Rectal smooth muscle tissue (tissue), 1 donor: ENCODE measurements around the gene VMO1.

ENCODE experiments used
- H3K27ac ChIP-seq: one replicate; pipeline ENCODE4 v1.7.0; 2013; ENCODE audit warnings: low read depth, low read length, inconsistent platforms
- H3K27me3 ChIP-seq: one replicate; pipeline ENCODE4 v1.7.0; 2013; ENCODE audit warnings: low read length; ENCODE audit not compliant: control insufficient read depth, insufficient read depth
- H3K36me3 ChIP-seq: one replicate; pipeline ENCODE4 v1.7.0; 2013; ENCODE audit warnings: low read length; ENCODE audit not compliant: control insufficient read depth, insufficient read depth
- H3K4me1 ChIP-seq: one replicate; pipeline ENCODE4 v1.7.0; 2013; ENCODE audit warnings: low read length; ENCODE audit not compliant: control insufficient read depth, insufficient read depth
- H3K4me3 ChIP-seq: one replicate; pipeline ENCODE4 v1.7.0; 2013; ENCODE audit warnings: low read length
- H3K9ac ChIP-seq: one replicate; pipeline ENCODE4 v1.7.0; 2013; ENCODE audit warnings: low read length

The VMO1 gene

DNA sequence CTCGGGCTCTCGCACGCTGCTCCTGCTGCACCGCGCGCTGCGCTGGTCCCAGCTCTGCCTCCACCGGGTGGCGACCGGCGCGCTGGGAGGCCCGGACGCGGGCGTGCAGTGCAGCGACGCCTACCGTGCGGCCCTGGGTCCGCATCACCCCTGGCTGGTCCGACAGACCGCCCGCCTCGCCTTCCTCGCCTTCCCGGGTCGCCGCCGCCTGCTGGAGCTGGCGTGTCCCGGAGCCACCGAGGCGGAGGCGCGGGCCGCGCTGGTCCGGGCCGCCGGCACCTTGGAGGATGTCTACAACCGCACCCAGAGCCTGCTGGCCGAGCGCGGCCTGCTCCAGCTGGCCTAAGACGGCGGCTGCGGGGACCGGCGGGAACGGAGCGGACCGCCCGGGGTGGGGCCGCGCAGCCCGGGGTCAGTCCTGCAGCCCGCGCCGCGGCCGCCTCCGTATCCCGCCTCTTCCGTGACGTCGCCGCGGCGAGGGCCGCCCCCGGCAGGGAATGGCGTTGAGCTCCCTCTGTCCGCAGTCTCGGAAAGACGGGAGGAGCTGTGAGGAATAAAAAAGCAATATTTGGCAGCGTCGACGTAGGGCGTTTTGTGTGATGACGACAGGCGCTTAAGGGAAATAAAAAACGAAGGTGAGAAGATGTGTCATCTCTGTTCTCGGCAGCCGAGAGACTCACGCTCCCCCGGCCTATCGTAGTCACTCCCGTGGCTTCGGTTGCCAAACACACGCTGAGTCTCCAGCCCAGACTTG, 4.0 kb upstream of the VMO1 start:
- no peaks in the 10 kb centered on the region for H3K4me1 ChIP-seq
- H3K36me3 ChIP-seq, result no peaks in the 10 kb centered on the region

DNA sequence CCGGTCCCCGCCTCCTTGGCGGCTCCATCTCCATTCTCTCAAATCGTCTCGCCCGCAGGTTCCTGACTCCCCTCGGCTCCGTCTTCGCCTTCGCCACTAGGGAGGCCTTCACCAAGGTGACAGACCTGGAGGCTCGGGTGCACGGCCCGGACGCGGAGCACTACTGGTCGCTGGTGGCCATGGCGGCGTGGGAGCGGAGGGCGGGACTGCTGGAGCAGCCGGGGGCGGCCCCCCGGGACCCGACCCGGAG, 3.5 kb upstream of the VMO1 start:
- Histone ChIP-seq H3K4me1 (no peaks in the 10 kb centered on the region), H3K27me3 (no peaks in the 10 kb centered on the region), H3K27ac (peak overlapping the region; percentile 89), H3K4me3 (peak overlapping the region; percentile 80), H3K9ac (peak overlapping the region; percentile 56), H3K36me3 (no peaks in the 10 kb centered on the region)

More for the DNA sequence above, 4.0 kb upstream of the VMO1 start:
- H3K9ac ChIP-seq, result peak overlapping the region; percentile 56
- H3K27me3 ChIP-seq, result no peaks in the 10 kb centered on the region
- H3K4me3 ChIP-seq, result peak overlapping the region; percentile 80
- peak overlapping the region; percentile 89 for H3K27ac ChIP-seq

DNA sequence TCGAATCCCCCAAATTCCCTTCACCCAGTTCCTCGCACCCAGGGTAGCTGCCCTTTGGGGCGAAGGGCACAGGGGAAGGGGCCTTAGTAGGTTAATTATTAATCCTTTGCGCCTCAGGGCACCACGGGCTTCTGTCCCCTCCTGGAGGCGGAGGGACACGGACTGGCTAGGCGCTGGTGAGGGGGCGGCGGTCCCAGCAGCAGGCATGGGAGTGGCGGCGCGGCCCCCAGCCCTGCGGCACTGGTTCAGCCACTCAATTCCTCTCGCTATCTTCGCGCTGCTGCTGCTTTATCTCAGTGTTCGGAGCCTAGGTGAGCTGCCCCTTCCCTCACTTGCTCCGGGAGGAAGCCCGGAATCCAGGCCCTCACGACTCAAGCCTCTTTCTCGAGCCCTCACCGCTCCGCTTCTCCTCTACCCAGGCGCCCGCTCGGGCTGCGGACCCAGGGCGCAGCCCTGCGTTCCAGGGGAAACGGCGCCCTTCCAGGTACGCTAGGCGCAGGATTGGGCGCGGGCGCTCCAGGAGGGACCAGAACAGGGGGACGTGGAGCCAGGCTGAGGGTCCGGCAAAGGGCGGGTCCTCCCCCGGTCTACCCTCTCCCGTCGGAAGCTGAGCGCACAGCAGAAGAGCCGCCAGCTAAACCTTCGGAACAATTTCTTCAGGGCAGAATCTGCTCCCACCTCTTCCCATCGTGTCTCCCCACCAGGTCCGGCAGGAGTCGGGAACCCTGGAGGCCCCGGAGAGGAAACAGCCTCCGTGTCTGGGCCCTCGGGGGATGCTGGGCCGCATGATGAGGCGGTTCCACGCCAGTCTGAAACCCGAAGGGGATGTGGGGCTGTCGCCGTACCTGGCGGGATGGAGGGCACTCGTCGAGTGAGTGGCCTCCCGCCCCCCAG, 2.9 kb upstream of the VMO1 start, which contains the start of gene GLTPD2:
Gene GLTPD2 (plus strand): TSS at position 158 of the 894 bp plus-strand sequence. CDS start 48 bp downstream, at position 206.
- no peaks in the 10 kb centered on the region for H3K4me1 ChIP-seq
- H3K9ac ChIP-seq, result peak within 1 kb of the TSS; percentile 56
- H3K36me3 ChIP-seq, result no peaks in the 10 kb centered on the region
- H3K27me3 ChIP-seq, result no peaks in the 10 kb centered on the region
- H3K4me3 ChIP-seq, result peak within 1 kb of the TSS; percentile 80
- H3K27ac ChIP-seq, result peak within 1 kb of the TSS; percentile 89

- H3K9ac ChIP-seq, result no peak overlapping the region
- no peaks in the 10 kb centered on the region for H3K27me3 ChIP-seq
- H3K4me1 ChIP-seq, result no peaks in the 10 kb centered on the region
- H3K36me3 ChIP-seq, result no peaks in the 10 kb centered on the region
- no peak overlapping the region for H3K27ac ChIP-seq
- H3K4me3 ChIP-seq, result peak overlapping the region; percentile 80
These were observed 2.1 kb upstream of the VMO1 start for GRCh38 chr17:4788159-4788806.

- Histone ChIP-seq H3K9ac (no peak overlapping the region), H3K36me3 (no peaks in the 10 kb centered on the region), H3K4me3 (peak overlapping the region; percentile 55), H3K27me3 (peaks cover 8% of the 10 kb centered on the region), H3K27ac (no peak overlapping the region), H3K4me1 (no peaks in the 10 kb centered on the region)
These were observed 352 bp upstream of the VMO1 start for GRCh38 chr17:4786516-4786915.

- peaks cover 8% of the 10 kb centered on the region for H3K27me3 ChIP-seq
- no peaks in the 10 kb centered on the region for H3K36me3 ChIP-seq
- H3K4me3 ChIP-seq, result peak overlapping the region; percentile 55
- H3K4me1 ChIP-seq, result no peaks in the 10 kb centered on the region
- no peak overlapping the region for H3K9ac ChIP-seq
- H3K27ac ChIP-seq, result no peak overlapping the region
These were observed 656 bp downstream of the VMO1 start for GRCh38 chr17:4785311-4786105.

DNA sequence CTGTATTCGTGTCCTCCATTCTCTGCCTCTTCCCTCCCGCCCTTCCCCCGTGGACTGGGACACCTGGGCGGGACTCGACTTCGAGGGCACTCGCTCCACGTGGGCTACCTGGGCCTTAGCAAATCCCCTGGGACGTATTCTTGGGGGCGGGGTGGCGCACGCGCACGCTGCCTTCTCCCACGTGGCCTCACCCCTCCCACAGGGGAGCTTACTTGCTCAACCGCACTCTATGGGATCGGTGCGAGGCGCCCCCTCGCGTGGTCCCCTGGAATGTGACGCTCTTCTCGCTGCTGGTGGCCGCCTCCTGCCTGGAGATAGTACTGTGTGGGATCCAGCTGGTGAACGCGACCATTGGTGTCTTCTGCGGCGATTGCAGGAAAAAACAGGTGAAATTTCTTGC, 3.5 kb downstream of the VMO1 start:
- Histone ChIP-seq H3K9ac (no peak overlapping the region), H3K27me3 (peaks cover 8% of the 10 kb centered on the region), H3K36me3 (no peaks in the 10 kb centered on the region), H3K4me1 (no peaks in the 10 kb centered on the region), H3K27ac (no peak overlapping the region), H3K4me3 (no peak overlapping the region)

DNA sequence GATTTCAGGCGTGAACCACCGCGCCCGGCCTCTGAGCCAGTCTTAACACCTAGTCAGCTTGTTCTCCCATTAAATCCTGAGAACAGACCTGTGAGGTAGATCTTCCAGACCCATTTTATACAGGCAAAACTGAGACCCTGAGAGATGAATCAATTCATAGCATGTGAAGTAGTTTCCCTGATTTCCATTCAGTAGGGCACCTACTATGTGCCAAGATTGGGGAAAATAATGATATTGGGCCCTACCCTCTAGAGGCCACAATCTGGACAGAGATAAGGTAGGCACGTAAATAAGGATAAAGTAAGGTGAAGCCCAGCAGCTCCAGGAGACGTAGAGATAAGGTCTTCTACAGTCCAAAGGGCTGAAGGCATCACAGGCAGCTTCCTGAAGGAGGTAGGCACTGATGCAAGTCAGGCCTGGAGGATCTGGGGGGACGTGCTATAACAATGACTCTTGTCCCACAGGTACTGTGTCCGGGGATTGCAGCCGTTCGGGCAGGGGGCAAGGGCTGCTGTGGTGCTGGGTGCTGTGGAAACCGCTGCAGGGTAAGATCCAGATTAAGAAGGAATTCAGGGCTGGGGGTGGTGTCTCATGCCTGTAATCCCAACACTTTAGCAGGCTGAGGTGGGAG, 5.7 kb downstream of the VMO1 start:
- Histone ChIP-seq H3K27ac (no peak overlapping the region), H3K27me3 (peaks cover 8% of the 10 kb centered on the region), H3K4me3 (no peak overlapping the region), H3K9ac (no peak overlapping the region), H3K36me3 (no peaks in the 10 kb centered on the region), H3K4me1 (no peaks in the 10 kb centered on the region)

- Histone ChIP-seq H3K36me3 (no peaks in the 10 kb centered on the region), H3K4me1 (no peaks in the 10 kb centered on the region), H3K4me3 (no peak overlapping the region), H3K27ac (no peak overlapping the region), H3K9ac (no peak overlapping the region), H3K27me3 (peaks cover 8% of the 10 kb centered on the region)
These were observed 8.0 kb downstream of the VMO1 start for GRCh38 chr17:4777969-4778760.

GRCh38 chr17:4772235-4772613, 13.9 kb downstream of the VMO1 start:
- H3K4me3 ChIP-seq, result no peak overlapping the region
- H3K36me3 ChIP-seq, result no peaks in the 10 kb centered on the region
- no peaks in the 10 kb centered on the region for H3K4me1 ChIP-seq
- no peak overlapping the region for H3K9ac ChIP-seq
- H3K27ac ChIP-seq, result no peak overlapping the region
- H3K27me3 ChIP-seq, result no peaks in the 10 kb centered on the region

GRCh38 chr17:4771519-4772234, 14.5 kb downstream of the VMO1 start, which contains the start of gene TM4SF5:
Gene TM4SF5, plus strand, starts transcription at chr17:4771886. Its CDS starts 37 bp downstream, at chr17:4771923.
- Histone ChIP-seq H3K4me3 (no peak within 1 kb of the TSS), H3K27me3 (no peaks in the 10 kb centered on the region), H3K4me1 (no peaks in the 10 kb centered on the region), H3K9ac (no peak within 1 kb of the TSS), H3K27ac (no peak within 1 kb of the TSS), H3K36me3 (no peaks in the 10 kb centered on the region)
